GM23248 (cell line): ENCODE data around the gene ACAN.

Experiments used
- EZH2 ChIP-seq: fragments of 200-600 bp; sonication (generic); IDR thresholded peaks from 2 replicates; pipeline ENCODE4 v1.6.1; 2018; ENCODE audit warnings: antibody characterized with exemption, mild to moderate bottlenecking; ENCODE audit not compliant: insufficient read depth, poor library complexity, severe bottlenecking
- EZH2phosphoT487 ChIP-seq: fragments of 200-600 bp; sonication (generic); IDR thresholded peaks from 2 replicates; pipeline ENCODE4 v1.6.1; 2018; ENCODE audit warnings: antibody characterized with exemption, moderate library complexity, mild to moderate bottlenecking, low read depth; ENCODE audit not compliant: insufficient read depth

DNA sequence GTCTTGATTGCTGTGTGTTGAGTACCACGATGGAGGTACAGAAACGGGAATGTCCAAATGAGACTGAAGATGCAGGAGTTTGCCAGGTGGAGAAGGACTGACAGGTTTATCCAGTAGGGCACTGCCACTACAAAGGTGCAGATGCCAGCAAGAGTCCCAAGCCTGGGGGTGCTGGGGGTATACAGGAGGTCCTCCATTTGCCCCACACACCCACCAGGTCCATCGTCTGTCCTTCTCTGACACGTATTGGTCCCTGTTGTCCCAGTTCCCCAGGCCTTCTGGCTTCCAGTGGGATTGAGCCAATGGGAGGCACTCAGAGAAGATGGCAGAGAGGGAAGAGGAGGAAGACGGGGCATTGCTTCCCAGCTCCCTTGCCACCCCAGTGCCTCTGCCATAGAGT is 85.5 kb downstream of the ACAN start:
- TF ChIP-seq EZH2phosphoT487: no peak
- no peak for TF ChIP-seq EZH2
